NCI-H2227 treated with DMSO at 0.1 percent for 48 hours (cell line): ENCODE data around the gene KCNA10.
A peak's percentile ranks its signal among the peaks of the same experiment; 100 is the strongest.

ENCODE experiments used
- DNase-seq: peaks from one replicate; lab custom pipeline; 2025; lab: John Stamatoyannopoulos, UW

The KCNA10 gene

GRCh38 chr1:110519125-110519810 is at the start of gene KCNA10:
Gene KCNA10 (minus strand): TSS chr1:110519175. CDS start chr1:110518787, 388 bp downstream.
- no peak for DNase-seq

GRCh38 chr1:110566836-110567235 is 47.9 kb upstream of the KCNA10 start:
- no peak for DNase-seq

GRCh38 chr1:110565565-110565964 is 46.6 kb upstream of the KCNA10 start:
- no peak for DNase-seq

GRCh38 chr1:110563089-110563488 is 44.1 kb upstream of the KCNA10 start:
- DNase-seq, result no peak

GRCh38 chr1:110561596-110561995 is 42.6 kb upstream of the KCNA10 start:
- DNase-seq, result no peak

GRCh38 chr1:110559157-110559556 is 40.2 kb upstream of the KCNA10 start:
- no peak for DNase-seq

- no peak for DNase-seq
Observed at GRCh38 chr1:110557481-110557880, 38.5 kb upstream of the KCNA10 start.

GRCh38 chr1:110556471-110556807 is 37.5 kb upstream of the KCNA10 start:
- no peak for DNase-seq

GRCh38 chr1:110555807-110556470 is 37.0 kb upstream of the KCNA10 start:
- DNase-seq, result no peak

GRCh38 chr1:110554871-110555801 is 36.2 kb upstream of the KCNA10 start:
- peak; percentile 36 for DNase-seq

GRCh38 chr1:110551278-110551809 is 32.4 kb upstream of the KCNA10 start:
- no peak for DNase-seq

GRCh38 chr1:110549831-110550230 is 30.9 kb upstream of the KCNA10 start:
- no peak for DNase-seq

- peak; percentile 22 for DNase-seq
Observed at GRCh38 chr1:110548381-110548780, 29.4 kb upstream of the KCNA10 start.

GRCh38 chr1:110547017-110547416 is 28.0 kb upstream of the KCNA10 start:
- DNase-seq, result no peak

GRCh38 chr1:110545492-110545891 is 26.5 kb upstream of the KCNA10 start:
- no peak for DNase-seq

GRCh38 chr1:110544753-110545152 is 25.8 kb upstream of the KCNA10 start:
- no peak for DNase-seq

GRCh38 chr1:110542725-110543124 is 23.8 kb upstream of the KCNA10 start:
- DNase-seq, result no peak

GRCh38 chr1:110541906-110542395 is 23.0 kb upstream of the KCNA10 start:
- no peak for DNase-seq

- DNase-seq, result no peak
Observed at GRCh38 chr1:110540891-110541685, 22.1 kb upstream of the KCNA10 start.

GRCh38 chr1:110538921-110539320 is 19.9 kb upstream of the KCNA10 start:
- no peak for DNase-seq

- DNase-seq, result no peak
Observed at GRCh38 chr1:110538075-110538474, 19.1 kb upstream of the KCNA10 start.
